B cell (primary cell): ENCODE results near the gene REELD1. TPM values are rescaled to one million over a fixed set of nuclear protein-coding genes. Genes with fewer than 3 reads are reported as not detected.

Experiments
- ATAC-seq: fragments of 200-7000 bp; cut with Tn5 transposase; one replicate; pipeline ENCODE4 v1.10.0; 2021; ENCODE audit warnings: low read depth, mild to moderate bottlenecking, moderate number of reproducible peaks, moderate library complexity
- CTCF ChIA-PET: fragments of 350-600 bp; sonication (Branson Sonifier 250); formaldehyde crosslinking; loops from one replicate; lab custom pipeline; 2021; ENCODE audit warnings: antibody characterized with exemption, inconsistent platforms; lab: Charles Lee
- POLR2A ChIA-PET: fragments of 350-600 bp; sonication (Branson Sonifier 250); formaldehyde crosslinking; loops from one replicate; lab custom pipeline; 2021; ENCODE audit warnings: antibody characterized with exemption; lab: Charles Lee
- DNase-seq: peaks from one replicate; pipeline ENCODE4 v3.0.0; 2013
- H2AFZ ChIP-seq: 2 replicates; pipeline ENCODE4 v1.6.1; 2012; ENCODE audit warnings: mild to moderate bottlenecking, low read depth, low read length; ENCODE audit not compliant: insufficient read depth, poor library complexity, severe bottlenecking
- H3K27ac ChIP-seq, 2 donors: 1 replicate in 1 of 2; 2 replicates in 1 of 2; pipeline ENCODE4 v1.5.1; 2012 to 2013; ENCODE audit warnings: low read length in 2 of 2, mild to moderate bottlenecking in 2 of 2, moderate library complexity in 1 of 2
- H3K27me3 ChIP-seq, 4 experiments: fragments of 200-600 bp in 1 of 4; sonication (generic) in 1 of 4; replicated peaks in 1 of 4; 1 replicate in 2 of 4; 2 replicates in 2 of 4; pipeline versions ENCODE4 v1.6.1 to v1.7.0; 2013 to 2016; ENCODE audit warnings: low read length in 3 of 4, mild to moderate bottlenecking in 2 of 4, mixed read lengths in 1 of 4, moderate library complexity in 1 of 4; ENCODE audit not compliant: insufficient read depth in 4 of 4, control insufficient read depth in 3 of 4; ENCODE audit errors: control extremely low read depth in 1 of 4
- H3K36me3 ChIP-seq, 2 experiments: replicated peaks in 1 of 2; 1 replicate in 1 of 2; 2 replicates in 1 of 2; pipeline versions ENCODE4 v1.6.1 to v1.7.1; 2013; ENCODE audit warnings: low read length in 1 of 2; ENCODE audit not compliant: insufficient read depth in 2 of 2, control insufficient read depth in 1 of 2; ENCODE audit errors: control extremely low read depth in 1 of 2, extremely low read depth in 1 of 2
- H3K4me1 ChIP-seq, 2 donors: fragments of 200-600 bp in 1 of 2; sonication (generic) in 1 of 2; 1 replicate in 1 of 2; 2 replicates in 1 of 2; pipeline versions ENCODE4 v1.5.1 to v1.6.1; 2013 to 2017; ENCODE audit warnings: low read length in 2 of 2; ENCODE audit not compliant: control insufficient read depth in 2 of 2, insufficient read depth in 2 of 2
- H3K4me2 ChIP-seq: replicated peaks from 2 replicates; pipeline ENCODE3; 2012; ENCODE audit warnings: mild to moderate bottlenecking, low read depth, low read length; ENCODE audit not compliant: poor library complexity, severe bottlenecking
- H3K4me3 ChIP-seq, 5 experiments: fragments of 200-600 bp in 1 of 5; sonication (generic) in 1 of 5; 1 replicate in 3 of 5; 2 replicates in 2 of 5; pipeline versions ENCODE4 v1.5.1 to v1.7.0; 2011 to 2016; ENCODE audit warnings: low read length in 4 of 5, mild to moderate bottlenecking in 4 of 5, low read depth in 2 of 5, control low read depth in 1 of 5, moderate library complexity in 1 of 5; ENCODE audit not compliant: insufficient read depth in 1 of 5; ENCODE audit errors: control extremely low read depth in 1 of 5, extremely low read depth in 1 of 5
- H3K79me2 ChIP-seq: fragments of 200-600 bp; sonication (generic); one replicate; pipeline ENCODE4 v1.6.0; 2016; ENCODE audit warnings: low read length; ENCODE audit not compliant: control insufficient read depth, insufficient read depth
- H3K9ac ChIP-seq: fragments of 200-600 bp; sonication (generic); 2 replicates; pipeline ENCODE4 v1.6.1; 2017; ENCODE audit warnings: mild to moderate bottlenecking, low read length, moderate library complexity
- H3K9me3 ChIP-seq, 3 donors: one replicate each; pipeline versions ENCODE4 v1.6.1 to v1.7.1; 2013; ENCODE audit warnings: low read length in 2 of 3; ENCODE audit not compliant: control insufficient read depth in 2 of 3, insufficient read depth in 1 of 3; ENCODE audit errors: control extremely low read depth in 1 of 3
- H4K20me1 ChIP-seq: 2 replicates; pipeline ENCODE4 v1.6.0; 2012; ENCODE audit warnings: mild to moderate bottlenecking, low read length; ENCODE audit not compliant: insufficient read depth, control insufficient read depth, poor library complexity, severe bottlenecking
- H3K27ac Mint-ChIP-seq: one replicate; pipeline ENCODE4 v1.8.0; 2021; ENCODE audit warnings: mixed read lengths
- H3K27me3 Mint-ChIP-seq: one replicate; pipeline ENCODE4 v1.8.0; 2021; ENCODE audit warnings: mixed read lengths
- H3K4me1 Mint-ChIP-seq: one replicate; pipeline ENCODE4 v1.8.0; 2021; ENCODE audit warnings: mixed read lengths
- H3K4me3 Mint-ChIP-seq: one replicate; pipeline ENCODE4 v1.8.0; 2021; ENCODE audit warnings: mixed read lengths
- H3K9me3 Mint-ChIP-seq: one replicate; pipeline ENCODE4 v1.8.0; 2022; ENCODE audit warnings: mixed read lengths; ENCODE audit not compliant: insufficient read depth
- EZH2 ChIP-seq: IDR thresholded peaks from 2 replicates; pipeline ENCODE4 v1.6.1; 2012; ENCODE audit warnings: borderline replicate concordance, low read depth, mild to moderate bottlenecking, moderate library complexity, low read length; ENCODE audit not compliant: insufficient read depth, poor library complexity, severe bottlenecking
- WGBS: methylation state at CpG from one replicate; pipeline ENCODE4 v1.1.5; 2013; ENCODE audit warnings: missing lambda C conversion rate; ENCODE audit not compliant: insufficient coverage; 5-methylcytosine and 5-hydroxymethylcytosine counted together
- intact Hi-C: fragments of 100-400 bp; cut with micrococcal nuclease; formaldehyde crosslinking; loops from one replicate; pipeline ENCODE4 v1.10.0; 2022
- polyA plus RNA-seq: library from polyadenylated mRNA; depleted of rRNA; stranded (reverse); fragments of >200 nt; gene quantifications from 2 replicates; pipeline ENCODE4 v1.2.3, GENCODE V29; 2012
- total RNA-seq, 2 donors: library from RNA; stranded (reverse); fragments of 120-200 nt in 1 of 2; gene quantifications; 1 replicate in 1 of 2; 2 replicates in 1 of 2; pipeline versions ENCODE4 v1.2.3 to v1.2.4, GENCODE V29; 2013 to 2022
- TF ChIP-seq, protein P1 (sequence below): fragments of 200-600 bp; IDR thresholded peaks from one replicate; pipeline ENCODE4 v1.8.0; 2022; ENCODE audit warnings: antibody characterized with exemption, mild to moderate bottlenecking

REELD1 gene
- total and polyA plus RNA-seq, 2 donors (not counting 1 experiment from before 2014, with no cell fraction given), result 2.6 to 7.8 TPM

DNA sequence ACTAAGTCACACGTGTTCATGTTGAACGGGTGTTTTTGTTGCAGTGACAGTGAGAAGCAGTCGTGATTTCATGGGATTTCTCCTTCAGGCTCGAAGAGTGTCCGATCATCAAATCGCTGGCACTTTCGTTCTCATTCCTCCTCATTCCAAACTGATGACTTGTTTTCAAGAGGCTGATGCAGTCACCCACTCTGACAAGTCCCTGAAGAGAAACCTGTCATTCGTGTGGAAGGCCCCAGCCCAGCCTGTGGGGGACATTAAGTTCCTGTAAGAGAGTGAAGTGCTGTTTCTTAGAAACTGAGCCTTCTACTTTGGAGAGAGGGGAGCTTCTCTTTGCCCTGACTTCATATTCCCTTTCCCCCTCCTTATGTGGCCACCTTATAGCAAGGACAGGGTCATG lies 8.0 kb downstream of the REELD1 start:
- H3K36me3 ChIP-seq, result no peaks in the 10 kb centered on the region
- TF ChIP-seq, protein P1, sequence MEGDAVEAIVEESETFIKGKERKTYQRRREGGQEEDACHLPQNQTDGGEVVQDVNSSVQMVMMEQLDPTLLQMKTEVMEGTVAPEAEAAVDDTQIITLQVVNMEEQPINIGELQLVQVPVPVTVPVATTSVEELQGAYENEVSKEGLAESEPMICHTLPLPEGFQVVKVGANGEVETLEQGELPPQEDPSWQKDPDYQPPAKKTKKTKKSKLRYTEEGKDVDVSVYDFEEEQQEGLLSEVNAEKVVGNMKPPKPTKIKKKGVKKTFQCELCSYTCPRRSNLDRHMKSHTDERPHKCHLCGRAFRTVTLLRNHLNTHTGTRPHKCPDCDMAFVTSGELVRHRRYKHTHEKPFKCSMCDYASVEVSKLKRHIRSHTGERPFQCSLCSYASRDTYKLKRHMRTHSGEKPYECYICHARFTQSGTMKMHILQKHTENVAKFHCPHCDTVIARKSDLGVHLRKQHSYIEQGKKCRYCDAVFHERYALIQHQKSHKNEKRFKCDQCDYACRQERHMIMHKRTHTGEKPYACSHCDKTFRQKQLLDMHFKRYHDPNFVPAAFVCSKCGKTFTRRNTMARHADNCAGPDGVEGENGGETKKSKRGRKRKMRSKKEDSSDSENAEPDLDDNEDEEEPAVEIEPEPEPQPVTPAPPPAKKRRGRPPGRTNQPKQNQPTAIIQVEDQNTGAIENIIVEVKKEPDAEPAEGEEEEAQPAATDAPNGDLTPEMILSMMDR, result no peak
- no peak for TF ChIP-seq EZH2
- DNase-seq (no peak), ATAC-seq (no peak)
- no peaks in the 10 kb centered on the region for H3K4me1 ChIP-seq
- H3K27me3 ChIP-seq, result no peaks in the 10 kb centered on the region
- no peak overlapping the region for H3K9ac ChIP-seq
- no peak overlapping the region for H3K4me3 Mint-ChIP-seq
- no peaks in the 10 kb centered on the region for H3K27me3 Mint-ChIP-seq
- WGBS, result 91% methylated on average over 8 of the region's 8 CpGs
- no peaks in the 10 kb centered on the region for H3K4me1 Mint-ChIP-seq
- H4K20me1 ChIP-seq, result no peaks in the 10 kb centered on the region
- no peaks in the 10 kb centered on the region for H3K79me2 ChIP-seq
- no peak overlapping the region for H3K27ac Mint-ChIP-seq
- H3K9me3 Mint-ChIP-seq, result no peaks in the 10 kb centered on the region
- no peak overlapping the region for H3K27ac ChIP-seq
- POLR2A ChIA-PET, result no interaction called here
- H3K4me2 ChIP-seq, result no peak overlapping the region
- intact Hi-C loops, result no loop called here
- no peaks in the 10 kb centered on the region for H3K9me3 ChIP-seq
- H2AFZ ChIP-seq, result no peak overlapping the region
- H3K4me3 ChIP-seq, result no peak overlapping the region
- CTCF ChIA-PET, result no interaction called here

DNA sequence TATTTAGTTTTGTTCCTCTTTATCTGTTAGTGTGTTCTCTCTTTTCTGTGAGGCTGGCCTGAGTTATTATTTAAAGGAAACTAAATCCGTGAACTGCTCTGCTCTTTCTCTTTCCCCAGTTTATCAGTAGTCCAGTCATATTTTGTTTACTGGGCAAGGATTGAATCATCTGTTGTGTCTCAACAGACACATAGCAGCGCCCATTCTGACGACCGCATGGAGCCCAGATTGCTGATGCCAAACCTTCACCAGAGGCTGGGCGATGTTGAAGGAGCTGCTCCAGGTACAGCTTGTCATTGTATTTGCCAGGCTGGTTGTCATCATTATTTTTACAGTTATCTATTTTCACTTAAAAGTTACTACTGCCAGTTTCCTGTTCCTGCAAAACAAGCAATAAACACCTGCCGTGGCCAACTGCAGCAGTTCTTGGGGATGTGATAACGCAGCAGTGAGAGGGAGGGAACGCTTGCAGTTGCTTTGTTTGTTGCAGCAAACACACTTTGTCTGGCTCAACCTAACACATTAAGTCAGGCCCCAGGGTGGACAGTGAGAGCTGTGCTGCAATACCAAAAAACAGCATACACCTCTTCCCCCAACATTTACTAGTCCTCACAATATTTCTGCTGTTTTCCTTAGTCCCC lies 10.1 kb downstream of the REELD1 start:
- Mint-ChIP-seq H3K4me3 (no peak overlapping the region), H3K4me1 (no peaks in the 10 kb centered on the region), H3K9me3 (no peaks in the 10 kb centered on the region), H3K27ac (no peak overlapping the region), H3K27me3 (no peaks in the 10 kb centered on the region)
- ATAC-seq, result no peak
- no peaks in the 10 kb centered on the region for H4K20me1 ChIP-seq
- WGBS, result 82% methylated on average over 6 of the region's 8 CpGs
- intact Hi-C loops, result no loop called here
- no peak overlapping the region for H3K27ac ChIP-seq
- H3K4me3 ChIP-seq, result no peak overlapping the region
- H3K9me3 ChIP-seq, result no peaks in the 10 kb centered on the region
- DNase-seq, result no peak
- CTCF ChIA-PET, result no interaction called here
- no peak for TF ChIP-seq EZH2
- TF ChIP-seq, protein P1, result no peak
- H3K4me2 ChIP-seq, result no peak overlapping the region
- H3K9ac ChIP-seq, result no peak overlapping the region
- no peak overlapping the region for H2AFZ ChIP-seq
- H3K36me3 ChIP-seq, result no peaks in the 10 kb centered on the region
- POLR2A ChIA-PET, result no interaction called here
- peaks cover 0 to 3% (median 0%) of the 10 kb centered on the region in 4 experiments for H3K27me3 ChIP-seq
- no peaks in the 10 kb centered on the region for H3K4me1 ChIP-seq
- H3K79me2 ChIP-seq, result no peaks in the 10 kb centered on the region
